SU-DHL-6 (cell line): ENCODE measurements around the gene RPRD1B.

Experiments
- H2AFZ ChIP-seq: fragments of 200-600 bp; sonication (generic); 2 replicates; pipeline ENCODE4 v1.6.1; 2014; ENCODE audit warnings: low read depth, mild to moderate bottlenecking, moderate library complexity, mixed read lengths, antibody characterized with exemption, low read length; ENCODE audit not compliant: severe bottlenecking
- H3F3A ChIP-seq: fragments of 200-600 bp; shearing (Covaris generic); 2 replicates; pipeline ENCODE4 v1.6.0; 2016; ENCODE audit warnings: antibody characterized with exemption, mild to moderate bottlenecking; ENCODE audit not compliant: insufficient read depth
- H3K27ac ChIP-seq: fragments of 200-600 bp; sonication (generic); 2 replicates; pipeline ENCODE4 v1.5.1; 2016; ENCODE audit warnings: low read depth, mild to moderate bottlenecking, low read length, moderate library complexity, mixed read lengths
- H3K27me3 ChIP-seq: fragments of 200-600 bp; sonication (generic), shearing (Covaris generic); 2 replicates; pipeline ENCODE4 v1.6.0; 2014; ENCODE audit warnings: mild to moderate bottlenecking, low read length
- H3K36me3 ChIP-seq: fragments of 200-600 bp; sonication (generic); 2 replicates; pipeline ENCODE4 v1.6.1; 2014; ENCODE audit warnings: mild to moderate bottlenecking, low read length, mixed read lengths
- H3K4me2 ChIP-seq: fragments of 300-600, 200-600 bp; shearing (Covaris generic), sonication (generic); 2 replicates; pipeline ENCODE4 v1.6.0; 2014; ENCODE audit warnings: low read length, low read depth, mild to moderate bottlenecking; ENCODE audit not compliant: poor library complexity, severe bottlenecking
- H3K4me3 ChIP-seq: fragments of 200-600 bp; sonication (generic); 2 replicates; pipeline ENCODE4 v1.5.1; 2014; ENCODE audit warnings: antibody characterized with exemption, low read length, mild to moderate bottlenecking, mixed read lengths; ENCODE audit not compliant: insufficient read depth, poor library complexity, severe bottlenecking
- H3K79me2 ChIP-seq: fragments of 200-600 bp; sonication (generic); 2 replicates; pipeline ENCODE4 v1.6.1; 2014; ENCODE audit warnings: mild to moderate bottlenecking, low read length, moderate library complexity; ENCODE audit not compliant: insufficient read depth
- H3K9ac ChIP-seq: fragments of 200-600 bp; sonication (generic); 2 replicates; pipeline ENCODE4 v1.7.0; 2014; ENCODE audit warnings: mild to moderate bottlenecking, low read length
- H3K9me2 ChIP-seq: fragments of 200-600 bp; sonication (generic); replicated peaks from 2 replicates; pipeline ENCODE4 v1.6.1; 2014; ENCODE audit warnings: low read length; ENCODE audit not compliant: insufficient read depth
- H3K9me3 ChIP-seq: fragments of 200-600 bp; sonication (generic); 2 replicates; pipeline ENCODE4 v1.6.1; 2014; ENCODE audit warnings: low read length, mixed read lengths; ENCODE audit not compliant: insufficient read depth
- H4K20me1 ChIP-seq: fragments of 200-600 bp; sonication (generic); 2 replicates; pipeline ENCODE4 v1.6.1; 2014; ENCODE audit warnings: low read depth, mild to moderate bottlenecking, antibody characterized with exemption, low read length, moderate library complexity, mixed read lengths
- CTCF ChIP-seq: fragments of 200-600 bp; sonication (generic); IDR thresholded peaks from one replicate; pipeline ENCODE4 v1.5.1; 2017; ENCODE audit warnings: antibody characterized with exemption, mild to moderate bottlenecking, low read length, moderate library complexity; ENCODE audit not compliant: insufficient read depth, poor library complexity, severe bottlenecking
- EZH2phosphoT487 ChIP-seq: fragments of 200-600 bp; sonication (generic), shearing (Covaris generic); conservative IDR thresholded peaks from 2 replicates; pipeline ENCODE4 v1.6.1; 2018; ENCODE audit warnings: mild to moderate bottlenecking, antibody characterized with exemption, low read length, moderate library complexity, mixed read lengths

Gene RPRD1B

GRCh38 chr20:38052870-38053269, 19.3 kb downstream of the RPRD1B start:
- Histone ChIP-seq H2AFZ (no peak overlapping the region), H3K4me3 (no peak overlapping the region), H3K9ac (no peak overlapping the region), H3K36me3 (peaks cover 34% of the 10 kb centered on the region), H3K27me3 (no peaks in the 10 kb centered on the region), H4K20me1 (peaks cover 7% of the 10 kb centered on the region), H3K9me2 (no peaks in the 10 kb centered on the region), H3K4me2 (no peak overlapping the region), H3K79me2 (peaks cover 72% of the 10 kb centered on the region), H3K27ac (no peak overlapping the region), H3K9me3 (no peaks in the 10 kb centered on the region), H3F3A (peaks cover 9% of the 10 kb centered on the region; the same call in 1 of the 2 replicates)
- TF ChIP-seq EZH2phosphoT487 = no peak

- Histone ChIP-seq H4K20me1 (peaks cover 6% of the 10 kb centered on the region; the same call in 1 of the 2 replicates), H3K9me2 (no peaks in the 10 kb centered on the region), H3K36me3 (peaks cover 43% of the 10 kb centered on the region), H3F3A (peaks cover 9% of the 10 kb centered on the region; the same call in 1 of the 2 replicates), H2AFZ (no peak overlapping the region), H3K4me3 (no peak overlapping the region), H3K4me2 (no peak overlapping the region), H3K9me3 (no peaks in the 10 kb centered on the region), H3K79me2 (peaks cover 70% of the 10 kb centered on the region), H3K27me3 (no peaks in the 10 kb centered on the region), H3K9ac (no peak overlapping the region), H3K27ac (no peak overlapping the region)
- no peak for TF ChIP-seq EZH2phosphoT487
- TF ChIP-seq CTCF = no peak
Observed at GRCh38 chr20:38054647-38055046, 21.1 kb downstream of the RPRD1B start.

GRCh38 chr20:38055294-38055693, 21.7 kb downstream of the RPRD1B start:
- peaks cover 46% of the 10 kb centered on the region for H3K36me3 ChIP-seq
- H3K27me3 ChIP-seq = no peaks in the 10 kb centered on the region
- H4K20me1 ChIP-seq = peaks cover 6% of the 10 kb centered on the region; the same call in 1 of the 2 replicates
- no peaks in the 10 kb centered on the region for H3K9me3 ChIP-seq
- H2AFZ ChIP-seq = no peak overlapping the region
- H3K79me2 ChIP-seq = peaks cover 63% of the 10 kb centered on the region
- no peak overlapping the region for H3K4me2 ChIP-seq
- peaks cover 9% of the 10 kb centered on the region; the same call in 1 of the 2 replicates for H3F3A ChIP-seq
- H3K9ac ChIP-seq = no peak overlapping the region
- no peak for TF ChIP-seq EZH2phosphoT487
- TF ChIP-seq CTCF = no peak
- H3K4me3 ChIP-seq = no peak overlapping the region
- H3K9me2 ChIP-seq = no peaks in the 10 kb centered on the region
- no peak overlapping the region for H3K27ac ChIP-seq

GRCh38 chr20:38055848-38056247, 22.3 kb downstream of the RPRD1B start:
- Histone ChIP-seq H3K9me2 (no peaks in the 10 kb centered on the region), H3K9me3 (no peaks in the 10 kb centered on the region), H3K36me3 (peaks cover 44% of the 10 kb centered on the region), H3K79me2 (peaks cover 58% of the 10 kb centered on the region), H3F3A (peaks cover 9% of the 10 kb centered on the region; the same call in 1 of the 2 replicates), H2AFZ (no peak overlapping the region), H3K4me3 (no peak overlapping the region), H4K20me1 (peaks cover 6% of the 10 kb centered on the region; the same call in 1 of the 2 replicates), H3K27ac (no peak overlapping the region), H3K4me2 (no peak overlapping the region), H3K9ac (no peak overlapping the region), H3K27me3 (no peaks in the 10 kb centered on the region)
- TF ChIP-seq CTCF (no peak), EZH2phosphoT487 (no peak)
